ENCODE results near the gene CWH43.
"Not testable (repeated sequence)": the region's sequence is repeated elsewhere in the genome, so short reads cannot be mapped to it uniquely, and the experiment has no call there.

Gene CWH43

DNA sequence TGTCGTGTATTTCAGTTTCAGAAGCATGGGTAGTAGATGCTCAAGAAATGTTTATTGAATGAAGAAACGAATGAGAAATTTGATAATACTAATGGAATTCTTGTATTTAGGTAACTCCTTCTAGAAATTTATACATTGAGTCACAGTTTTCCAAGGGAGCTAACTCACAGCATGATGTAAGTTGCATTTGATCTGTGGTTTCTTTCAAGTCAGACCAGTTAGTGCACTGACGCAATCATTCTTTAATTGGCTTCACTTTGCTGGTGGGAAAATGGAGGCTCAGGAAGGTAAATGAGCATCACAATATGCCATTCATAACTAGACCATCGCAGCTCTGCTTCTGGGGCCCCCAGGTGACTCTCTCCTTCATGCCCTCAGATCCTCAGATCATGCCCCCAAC, 17.3 kb upstream of the CWH43 start:
- in situ Hi-C loops (cut with MboI; ENCODE audit: low pct_unique_long_range_greater_than_20kb, low sequenced_read_pairs) = loop anchor here (25.0 kb wide), 1 partner anchor 407 kb away; no protein-coding TSS in a partner anchor
- DNase-seq = no peak

DNA sequence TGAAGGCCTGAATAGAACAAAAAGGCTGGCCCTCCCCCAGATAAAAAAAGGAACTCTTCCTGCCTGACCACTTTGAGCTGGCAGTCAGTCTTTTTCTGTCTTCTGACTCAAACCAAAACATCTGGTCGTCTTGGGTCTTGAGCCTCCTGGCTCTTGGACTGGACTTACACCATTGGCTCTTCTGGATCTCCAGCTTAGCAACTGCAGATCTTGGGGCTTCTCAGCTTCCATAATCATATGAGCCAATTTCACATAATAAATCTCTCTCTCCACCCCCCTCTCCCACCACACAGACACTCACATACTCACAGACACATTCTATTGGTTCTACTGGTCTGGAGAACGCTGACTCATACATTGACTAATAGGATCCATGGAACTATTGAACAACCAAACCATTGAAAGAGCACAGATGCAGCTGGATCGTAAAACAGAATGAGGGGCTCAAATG, 15.6 kb upstream of the CWH43 start:
- no peak for DNase-seq
- in situ Hi-C loops (cut with MboI; ENCODE audit: low pct_unique_long_range_greater_than_20kb, low sequenced_read_pairs) = loop anchor here (25.0 kb wide), 1 partner anchor 408 kb away; no protein-coding TSS in a partner anchor

DNA sequence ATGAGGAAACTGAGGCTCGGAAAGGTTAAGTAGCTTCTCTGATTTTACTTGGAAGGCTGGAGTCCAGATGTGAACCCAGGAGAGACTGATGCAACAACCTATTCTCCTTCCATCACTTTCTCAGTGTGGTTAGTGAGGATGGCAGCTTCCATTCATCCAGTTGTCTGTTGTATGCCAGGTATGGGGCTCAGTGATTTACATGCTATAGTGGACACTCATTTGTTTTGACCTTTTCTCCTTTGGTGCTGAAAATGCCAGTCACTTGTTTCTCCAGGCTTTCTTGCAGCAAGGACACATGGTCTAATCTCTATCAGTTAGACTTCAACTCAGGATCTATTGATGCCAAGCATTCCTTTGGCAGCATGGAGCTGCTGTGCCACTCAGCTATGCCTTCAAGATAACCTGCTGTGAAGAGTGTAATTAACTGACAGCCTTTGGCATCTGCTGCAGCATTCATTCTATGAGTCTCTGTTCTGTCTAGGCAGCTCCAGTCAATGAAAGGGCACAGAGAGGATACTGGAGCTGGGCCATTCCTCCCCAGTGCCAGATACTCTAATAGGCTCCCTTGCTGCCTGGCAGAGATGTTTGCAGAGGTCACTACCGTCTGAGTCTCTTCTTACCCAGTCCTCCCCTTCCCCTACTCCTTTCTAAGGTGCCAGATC, 11.0 kb upstream of the CWH43 start:
- in situ Hi-C loops (cut with MboI; ENCODE audit: low pct_unique_long_range_greater_than_20kb, low sequenced_read_pairs) = loop anchor here (25.0 kb wide), 1 partner anchor 413 kb away; no protein-coding TSS in a partner anchor
- no peak for DNase-seq

DNA sequence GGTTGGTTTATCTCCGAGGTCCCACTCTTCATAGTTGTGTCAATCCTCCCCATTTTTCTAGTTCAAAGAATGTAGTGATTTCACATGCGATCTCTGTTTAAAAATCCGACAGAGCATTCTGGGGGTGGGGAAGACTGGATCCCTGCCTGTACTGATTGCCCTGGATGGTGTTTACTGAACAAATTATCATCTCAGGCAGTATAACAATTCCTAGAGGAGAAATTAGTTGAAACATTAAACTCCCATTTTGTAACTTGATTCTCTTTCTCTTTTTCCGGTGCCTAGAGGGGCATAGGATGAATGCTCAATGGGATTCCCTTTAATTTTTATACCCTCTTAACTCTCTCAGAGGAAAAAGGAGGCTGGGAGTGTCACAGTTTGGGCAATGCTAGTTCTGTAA, 10.0 kb upstream of the CWH43 start:
- in situ Hi-C loops (cut with MboI; ENCODE audit: low pct_unique_long_range_greater_than_20kb, low sequenced_read_pairs) = no loop called here

DNA sequence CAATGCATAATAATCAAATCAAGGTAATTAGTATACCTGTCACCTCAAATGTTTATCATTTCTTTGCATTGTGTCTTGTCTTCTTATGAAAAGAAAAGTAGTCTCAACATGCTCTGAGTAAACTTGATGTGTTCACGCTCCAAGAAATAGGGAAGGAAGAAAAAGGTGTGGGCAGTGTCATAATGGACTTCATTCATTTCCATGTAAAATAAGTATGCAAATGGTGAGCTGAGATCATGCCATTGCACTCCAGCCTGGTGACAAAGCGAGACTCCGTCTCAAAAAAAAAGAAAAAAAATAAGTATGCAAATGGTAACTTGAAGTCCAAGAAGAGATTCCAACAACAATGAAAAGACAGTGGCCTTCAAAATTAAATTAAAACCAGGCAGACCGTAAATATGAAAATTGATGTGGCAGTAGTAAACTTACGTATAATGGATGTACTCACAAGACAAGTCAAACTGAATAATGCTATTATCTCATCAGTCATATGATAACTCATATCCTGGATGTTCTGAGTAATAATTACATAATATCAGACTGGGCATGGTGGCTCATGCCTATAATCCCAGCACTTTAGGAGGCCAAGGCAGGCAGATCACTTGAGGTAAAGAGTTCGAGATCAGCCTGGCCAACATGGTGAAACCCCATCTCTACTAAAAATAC, 6.0 kb upstream of the CWH43 start:
- in situ Hi-C loops (cut with MboI; ENCODE audit: low pct_unique_long_range_greater_than_20kb, low sequenced_read_pairs) = no loop called here
- no peak for DNase-seq

More for the DNA sequence above, 10.0 kb upstream of the CWH43 start:
- DNase-seq = no peak

DNA sequence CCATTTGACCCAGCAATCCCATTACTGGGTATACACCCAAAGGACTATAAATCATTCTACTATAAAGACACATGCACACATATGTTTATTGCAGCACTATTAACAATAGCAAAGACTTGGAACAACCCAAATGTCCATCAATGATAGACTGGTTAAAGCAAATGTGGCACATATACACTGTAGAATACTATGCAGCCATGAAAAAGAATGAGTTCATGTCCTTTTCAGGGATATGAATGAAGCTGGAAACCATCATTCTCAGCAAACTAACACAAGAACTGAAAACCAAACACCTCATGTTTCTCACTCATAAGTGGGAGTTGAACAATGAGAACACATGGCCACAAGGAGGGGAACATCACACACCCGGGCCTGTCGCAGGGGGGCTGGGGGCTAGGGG, 2.1 kb upstream of the CWH43 start:
- DNase-seq; in situ Hi-C loops (cut with MboI; ENCODE audit: low pct_unique_long_range_greater_than_20kb, low sequenced_read_pairs): not testable (repeated sequence)

DNA sequence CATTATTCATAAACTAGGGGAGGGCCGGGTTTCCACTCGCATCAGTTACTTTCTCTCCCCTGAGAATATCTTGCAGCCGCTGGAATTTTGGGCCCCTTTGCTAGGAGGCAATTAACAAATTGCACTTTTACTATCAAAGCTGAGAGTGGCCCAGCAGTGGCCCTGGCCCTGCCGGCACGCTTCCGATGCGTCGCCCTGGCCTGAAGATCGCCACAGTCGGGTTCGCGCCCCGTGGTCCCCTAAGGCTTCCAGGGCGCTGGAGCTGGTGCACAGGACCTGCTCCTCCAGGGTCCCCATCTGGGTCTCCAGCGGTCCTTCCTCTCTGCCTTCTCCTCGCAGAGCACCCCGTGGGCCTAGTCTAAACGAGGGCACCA, 486 bp upstream of the CWH43 start:
- in situ Hi-C loops (cut with MboI; ENCODE audit: low pct_unique_long_range_greater_than_20kb, low sequenced_read_pairs) = no loop called here
- no peak for DNase-seq

DNA sequence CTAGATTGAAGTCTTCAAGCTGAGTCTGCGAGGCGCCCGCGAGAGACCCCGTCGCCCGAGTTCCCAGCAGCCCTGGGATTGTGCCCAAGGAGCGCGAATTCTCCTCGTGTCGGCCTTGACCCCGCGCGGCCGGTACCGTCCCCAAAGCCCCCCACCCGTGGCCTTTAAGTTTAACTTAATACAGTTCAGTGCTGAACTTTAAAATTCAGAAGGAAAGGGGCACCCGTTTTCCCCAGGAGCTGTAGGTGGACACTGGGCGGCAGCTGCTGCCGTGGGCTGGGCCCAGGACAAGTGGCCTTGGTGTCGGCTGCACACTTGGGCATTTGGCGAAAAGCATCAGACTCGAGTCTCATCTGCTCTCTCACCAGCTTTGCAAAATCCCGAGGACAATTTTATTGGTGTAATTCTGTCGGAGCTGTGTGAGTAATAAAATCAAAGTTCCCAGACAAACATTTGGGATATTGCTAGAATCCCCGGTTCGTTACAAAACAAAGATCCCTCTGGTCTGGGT, 634 bp downstream of the CWH43 start:
- no peak for DNase-seq
- in situ Hi-C loops (cut with MboI; ENCODE audit: low pct_unique_long_range_greater_than_20kb, low sequenced_read_pairs) = no loop called here

DNA sequence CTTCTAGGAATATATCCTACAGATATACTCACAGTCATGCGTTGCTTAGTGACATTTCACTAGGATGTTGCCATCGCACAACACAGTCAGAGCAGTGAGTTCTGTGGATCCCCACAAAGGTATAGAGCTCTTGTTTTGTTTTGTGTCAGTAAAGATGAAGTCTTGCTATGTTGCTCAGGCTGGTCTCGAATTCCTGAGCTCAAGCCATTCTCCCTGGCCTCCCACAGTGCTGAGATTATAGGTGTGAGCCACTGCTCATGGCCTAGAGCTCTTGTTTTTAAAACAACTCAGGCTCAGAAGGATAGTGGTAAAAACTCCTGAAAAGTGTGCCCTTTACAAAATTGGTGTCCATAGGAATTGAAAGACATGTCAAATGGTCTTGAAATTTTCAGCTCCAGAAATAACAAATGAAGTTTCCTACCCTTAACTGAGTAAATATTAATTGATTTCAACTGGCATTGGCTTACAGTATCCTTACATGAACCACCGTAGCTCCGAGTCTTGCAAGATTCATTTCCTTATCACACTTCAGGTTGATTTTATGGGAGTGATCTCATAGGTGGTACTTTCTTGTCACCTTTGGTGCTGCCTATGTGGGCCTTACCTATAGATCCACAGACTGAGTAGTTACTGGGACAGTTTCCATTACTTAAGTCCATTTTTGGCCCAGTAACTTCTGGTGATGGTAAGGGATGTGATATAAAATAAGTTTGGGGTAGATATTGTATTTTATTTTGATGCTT, 3.6 kb downstream of the CWH43 start:
- no peak for DNase-seq
- in situ Hi-C loops (cut with MboI; ENCODE audit: low pct_unique_long_range_greater_than_20kb, low sequenced_read_pairs) = no loop called here

DNA sequence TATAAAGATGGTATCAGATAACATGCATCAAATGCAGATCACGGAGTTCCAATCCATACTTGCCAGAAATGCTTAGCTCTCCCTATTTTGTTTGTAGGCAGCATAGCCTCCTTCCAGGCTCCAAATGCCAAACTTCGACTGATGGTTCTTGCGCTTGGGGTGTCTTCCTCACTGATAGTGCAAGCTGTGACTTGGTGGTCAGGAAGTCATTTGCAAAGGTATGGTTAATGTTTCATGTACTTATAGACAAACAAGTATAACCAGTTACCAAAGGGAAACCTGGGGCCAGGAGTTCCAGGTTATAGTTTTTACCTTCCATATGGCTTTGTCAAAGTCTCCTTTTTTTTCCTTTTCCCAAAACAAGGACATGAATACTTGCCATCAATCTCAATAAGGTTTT, 5.3 kb downstream of the CWH43 start:
- in situ Hi-C loops (cut with MboI; ENCODE audit: low pct_unique_long_range_greater_than_20kb, low sequenced_read_pairs) = no loop called here
- no peak for DNase-seq

DNA sequence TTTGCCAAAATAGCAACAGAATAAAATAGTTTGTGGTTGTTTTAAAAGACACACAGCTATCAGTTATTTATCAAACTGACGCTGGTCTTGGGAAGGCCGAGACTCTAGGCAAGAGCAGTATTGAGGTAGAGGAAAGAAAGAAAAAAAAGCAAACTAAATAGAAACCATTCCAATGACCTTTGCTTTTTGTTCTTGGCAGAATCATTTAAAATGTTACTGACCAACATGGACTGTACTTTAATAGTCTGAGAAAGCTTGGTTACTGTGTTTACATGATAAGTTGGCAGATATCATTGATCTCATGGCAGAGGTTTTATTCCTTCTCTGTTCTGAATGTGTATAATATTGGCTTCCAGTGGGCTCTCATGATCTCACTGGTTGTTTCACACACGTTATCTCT, 11.9 kb downstream of the CWH43 start:
- DNase-seq = no peak
- in situ Hi-C loops (cut with MboI; ENCODE audit: low pct_unique_long_range_greater_than_20kb, low sequenced_read_pairs) = no loop called here

DNA sequence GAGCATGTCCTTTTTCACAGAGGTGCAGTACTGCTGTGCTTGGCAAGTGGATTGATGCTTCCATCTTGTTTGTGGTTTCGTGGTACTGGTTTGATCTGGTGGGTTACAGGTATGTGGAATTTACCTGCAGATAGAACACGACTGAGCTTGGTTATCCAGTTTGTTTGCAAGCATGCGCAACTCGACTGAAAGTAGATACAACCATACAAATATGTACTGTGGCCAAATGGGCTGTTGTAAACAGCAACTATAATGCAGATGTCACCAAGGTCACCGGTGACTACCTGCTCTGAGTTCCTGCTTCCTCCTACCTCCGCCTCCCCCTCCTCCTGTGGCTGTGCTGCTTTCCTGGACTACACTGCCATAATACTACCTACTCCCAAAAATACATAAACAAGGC, 12.4 kb downstream of the CWH43 start:
- DNase-seq = no peak
- in situ Hi-C loops (cut with MboI; ENCODE audit: low pct_unique_long_range_greater_than_20kb, low sequenced_read_pairs) = no loop called here

DNA sequence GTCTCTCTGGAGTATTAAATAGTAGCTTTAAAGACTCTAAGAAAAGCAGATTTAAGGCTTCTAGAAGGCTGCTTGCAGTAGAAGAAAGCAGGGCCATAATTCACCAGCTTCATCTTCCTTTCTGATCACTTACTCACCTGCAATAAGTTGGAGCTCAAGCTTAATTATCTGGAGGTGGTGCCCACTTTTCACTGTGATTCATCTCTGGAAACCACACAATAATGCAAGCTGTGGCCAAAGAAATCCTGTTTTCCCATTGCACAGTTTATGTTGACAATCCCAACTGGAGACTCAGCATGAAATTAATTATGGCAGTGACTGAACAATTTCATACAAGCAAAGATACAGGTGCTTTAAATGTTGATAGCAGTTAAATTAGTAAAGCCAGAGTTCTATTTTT, 14.7 kb downstream of the CWH43 start:
- in situ Hi-C loops (cut with MboI; ENCODE audit: low pct_unique_long_range_greater_than_20kb, low sequenced_read_pairs) = no loop called here

DNA sequence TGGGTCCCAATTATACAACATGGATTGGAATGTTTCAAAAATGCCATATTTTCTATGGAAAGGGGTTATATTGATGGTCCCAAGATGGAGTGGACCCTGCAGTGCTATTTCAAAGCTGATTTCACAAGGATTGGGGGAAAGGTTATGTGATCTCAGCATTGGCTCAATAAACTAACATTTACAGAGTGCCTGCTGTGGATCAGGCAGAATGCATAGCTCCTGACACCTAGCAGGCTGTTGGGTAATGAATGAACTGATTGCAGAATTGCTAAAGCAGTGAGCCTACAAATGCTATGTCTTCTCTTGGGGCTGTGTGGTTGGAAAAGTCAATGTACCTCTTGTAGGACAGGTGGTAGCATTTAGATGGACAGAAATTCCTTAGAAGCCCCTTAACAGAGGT, 16.9 kb downstream of the CWH43 start:
- DNase-seq = no peak
- in situ Hi-C loops (cut with MboI; ENCODE audit: low pct_unique_long_range_greater_than_20kb, low sequenced_read_pairs) = no loop called here

More for the DNA sequence above, 14.7 kb downstream of the CWH43 start:
- no peak for DNase-seq

DNA sequence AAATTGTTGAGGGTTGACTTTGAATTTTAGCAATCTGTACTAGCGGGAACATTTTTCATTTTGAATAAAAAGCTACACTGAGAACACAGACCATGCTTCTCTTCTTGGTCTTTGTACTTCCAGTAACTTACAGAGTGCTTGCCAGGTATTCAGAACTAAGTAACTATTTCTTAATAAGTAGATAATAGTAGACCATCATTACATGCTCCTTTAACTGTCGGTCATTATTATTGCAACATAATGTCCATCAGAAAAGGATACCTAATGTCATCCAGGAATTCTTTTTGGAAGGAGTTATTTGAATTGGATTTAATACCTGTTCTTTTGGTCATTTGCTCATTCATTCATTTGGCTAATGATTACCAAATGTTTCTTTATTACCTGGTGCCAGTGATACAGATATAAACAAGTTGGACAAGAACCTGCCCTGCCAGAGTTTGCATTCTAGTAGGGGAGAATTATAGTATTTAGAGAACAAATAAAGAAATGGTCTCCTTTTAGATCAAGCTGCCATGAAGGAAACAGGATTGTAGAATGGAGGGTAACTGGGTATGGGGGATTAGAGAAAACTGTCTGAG, 32.7 kb downstream of the CWH43 start:
- no peak for DNase-seq

DNA sequence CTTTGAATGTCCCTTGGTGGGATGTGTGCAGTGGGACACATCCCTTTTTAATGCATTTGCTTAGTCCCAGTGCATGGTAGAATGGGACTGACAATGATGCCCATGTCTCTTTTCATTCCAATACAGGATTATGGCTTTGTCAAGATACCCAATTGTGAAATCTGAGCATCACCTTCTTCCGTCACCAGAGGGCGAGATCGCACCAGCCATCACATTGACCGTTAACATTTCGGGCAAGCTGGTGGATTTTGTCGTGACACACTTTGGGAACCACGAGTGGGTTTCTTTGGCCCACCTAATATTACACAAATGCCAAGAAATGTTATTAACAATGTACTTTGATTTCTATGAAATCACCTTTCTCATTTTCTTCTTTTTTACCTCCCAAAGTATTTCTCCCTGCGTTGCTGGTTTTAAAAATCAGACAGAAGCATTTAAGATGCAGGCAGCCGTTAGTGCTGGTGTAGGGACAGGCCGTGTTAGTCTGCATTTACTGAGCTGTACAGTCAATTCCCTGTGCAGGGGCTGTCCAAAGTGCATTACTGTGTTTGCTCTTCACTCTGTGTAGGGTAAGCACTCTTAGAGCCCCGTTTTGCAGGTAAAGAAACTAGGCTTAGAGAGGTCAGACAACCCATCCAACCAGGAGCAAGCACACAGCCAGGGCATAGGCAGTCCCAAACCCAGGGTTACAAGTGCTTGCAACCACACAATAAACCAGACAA, 46.5 kb downstream of the CWH43 start:
- DNase-seq = peak; percentile 55
- in situ Hi-C loops (cut with MboI; ENCODE audit: low pct_unique_long_range_greater_than_20kb, low sequenced_read_pairs) = no loop called here

More for the DNA sequence above, 32.7 kb downstream of the CWH43 start:
- in situ Hi-C loops (cut with MboI; ENCODE audit: low pct_unique_long_range_greater_than_20kb, low sequenced_read_pairs) = no loop called here

DNA sequence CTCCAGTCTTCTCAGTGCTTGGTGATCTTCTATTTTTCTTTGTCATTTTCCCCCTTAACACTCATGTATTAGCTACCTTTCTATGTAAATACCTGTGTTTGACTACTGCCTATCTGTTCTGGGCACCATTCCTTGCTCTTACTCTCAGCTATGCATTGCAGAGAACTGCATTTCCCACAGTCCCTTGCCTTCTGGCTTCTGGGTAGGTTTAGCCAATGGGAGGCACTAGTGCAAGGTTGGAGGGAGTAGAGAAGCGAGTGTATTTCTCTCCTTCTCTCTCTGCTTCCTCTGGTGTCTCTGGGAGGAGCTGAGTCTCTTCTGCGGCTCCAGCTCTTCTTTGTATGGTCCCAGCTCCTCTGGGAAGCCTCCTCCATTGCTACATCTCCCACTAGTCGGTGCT, 50.5 kb downstream of the CWH43 start:
- in situ Hi-C loops (cut with MboI; ENCODE audit: low pct_unique_long_range_greater_than_20kb, low sequenced_read_pairs) = no loop called here
- no peak for DNase-seq

DNA sequence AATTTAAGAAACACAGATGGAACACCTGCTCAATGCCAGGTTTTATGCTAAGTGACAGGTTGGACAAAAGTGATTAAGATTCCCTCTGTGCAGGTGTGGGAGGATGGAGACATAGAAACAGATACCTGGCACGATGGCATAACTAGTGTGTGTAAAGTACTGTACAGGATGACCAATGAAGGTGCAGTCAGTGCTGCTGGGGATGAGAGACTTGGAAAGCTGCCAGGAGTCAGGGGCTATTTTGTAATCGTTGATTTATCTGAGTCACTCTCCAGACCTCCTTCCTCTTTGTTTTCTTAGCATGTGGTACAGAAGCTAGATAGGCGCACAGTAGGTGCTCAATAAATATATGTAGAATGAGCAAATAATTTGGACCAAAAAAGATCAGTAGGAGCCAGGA, 58.2 kb downstream of the CWH43 start:
- in situ Hi-C loops (cut with MboI; ENCODE audit: low pct_unique_long_range_greater_than_20kb, low sequenced_read_pairs) = no loop called here
- DNase-seq = no peak

DNA sequence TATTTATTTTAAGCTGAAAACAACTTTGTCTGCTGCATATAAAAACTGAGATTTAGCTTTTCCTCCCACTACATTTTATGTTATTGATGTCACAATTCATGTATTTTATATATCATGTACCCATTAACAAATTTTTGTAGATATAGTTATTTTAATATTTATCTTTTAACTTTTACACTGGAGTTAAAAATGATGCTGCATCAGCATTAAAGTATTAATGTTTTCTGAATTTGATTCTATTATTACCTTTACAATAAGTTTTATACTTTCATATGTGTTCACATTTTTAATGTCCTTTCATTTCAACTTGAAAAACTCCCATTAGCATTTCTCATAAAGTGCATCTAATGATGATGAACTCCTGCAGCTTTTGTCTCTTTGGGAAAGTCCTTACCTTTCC, 72.2 kb downstream of the CWH43 start:
- in situ Hi-C loops (cut with MboI; ENCODE audit: low pct_unique_long_range_greater_than_20kb, low sequenced_read_pairs) = no loop called here
- DNase-seq = no peak

Data from KBM-7 (cell line).